ENCODE measurements around the gene TXNDC5.

TXNDC5 gene

GRCh38 chr6:7881765-7882500 is 28.7 kb downstream of the TXNDC5 start:
- Histone ChIP-seq H3K4me3 (replicated peaks; ENCODE audit: insufficient read depth, low read length) (no peak overlapping the region), H3K27me3 (ENCODE audit: insufficient read depth, poor library complexity, severe bottlenecking) (no peaks in the 10 kb centered on the region), H3K27ac (replicated peaks) (no peak overlapping the region)
- TF ChIP-seq SPI1 (IDR thresholded peaks at IDR 0.05; ENCODE audit: borderline replicate concordance, low read depth) (no peak), CTCF (IDR thresholded peaks at IDR 0.05; ENCODE audit: insufficient read depth, low read length) (no peak), REST (IDR thresholded peaks at IDR 0.05; ENCODE audit: insufficient replicate concordance, low read depth) (no peak), GABPA (IDR thresholded peaks at IDR 0.05; ENCODE audit: low read depth) (no peak), POLR2AphosphoS5 (IDR thresholded peaks at IDR 0.05; ENCODE audit: low read depth) (no peak)
- no peak for DNase-seq (ENCODE audit: low read depth in 1 of 2, low spot score in 1 of 2)

GRCh38 chr6:7880718-7881107 is 29.9 kb downstream of the TXNDC5 start:
- Histone ChIP-seq H3K27ac (replicated peaks) (no peak overlapping the region), H3K4me3 (replicated peaks; ENCODE audit: insufficient read depth, low read length) (no peak overlapping the region), H3K27me3 (ENCODE audit: insufficient read depth, poor library complexity, severe bottlenecking) (no peaks in the 10 kb centered on the region)
- TF ChIP-seq REST (IDR thresholded peaks at IDR 0.05; ENCODE audit: insufficient replicate concordance, low read depth) (no peak), CTCF (IDR thresholded peaks at IDR 0.05; ENCODE audit: insufficient read depth, low read length) (no peak), POLR2AphosphoS5 (IDR thresholded peaks at IDR 0.05; ENCODE audit: low read depth) (no peak), GABPA (IDR thresholded peaks at IDR 0.05; ENCODE audit: low read depth) (no peak), SPI1 (IDR thresholded peaks at IDR 0.05; ENCODE audit: borderline replicate concordance, low read depth) (no peak)
- no peak for DNase-seq (ENCODE audit: low read depth in 1 of 2, low spot score in 1 of 2)

GRCh38 chr6:7879980-7880717 is 30.4 kb downstream of the TXNDC5 start:
- no peak overlapping the region for H3K4me3 ChIP-seq (replicated peaks; ENCODE audit: insufficient read depth, low read length)
- H3K27me3 ChIP-seq (ENCODE audit: insufficient read depth, poor library complexity, severe bottlenecking): no peaks in the 10 kb centered on the region
- H3K27ac ChIP-seq (replicated peaks): no peak overlapping the region
- DNase-seq (ENCODE audit: low read depth in 1 of 2, low spot score in 1 of 2): no peak
- TF ChIP-seq POLR2AphosphoS5 (IDR thresholded peaks at IDR 0.05; ENCODE audit: low read depth) (no peak), GABPA (IDR thresholded peaks at IDR 0.05; ENCODE audit: low read depth) (no peak), CTCF (IDR thresholded peaks at IDR 0.05; ENCODE audit: insufficient read depth, low read length) (no peak), REST (IDR thresholded peaks at IDR 0.05; ENCODE audit: insufficient replicate concordance, low read depth) (no peak), SPI1 (IDR thresholded peaks at IDR 0.05; ENCODE audit: borderline replicate concordance, low read depth) (no peak)

Data from HL-60 (cell line).